DND-41 (cell line): ENCODE measurements around the gene SERPINE2.

Experiments used
- ATAC-seq: fragments of 200-7000 bp; cut with Tn5 transposase; 3 replicates; pipeline ENCODE4 v1.9.1; 2021; ENCODE audit warnings: low read depth; ENCODE audit not compliant: insufficient read depth
- DNase-seq: peaks from one replicate; pipeline ENCODE4 v3.0.0-alpha.2; 2020
- H2AFZ ChIP-seq: 2 replicates; pipeline ENCODE4 v1.6.0; 2012; ENCODE audit warnings: low read depth, low read length
- H3K27ac ChIP-seq: 2 replicates; pipeline ENCODE4 v1.5.1; 2012; ENCODE audit warnings: low read length, inconsistent platforms
- H3K27me3 ChIP-seq: fragments of 200-600 bp; sonication (generic); 2 replicates; pipeline ENCODE4 v1.6.0; 2012; ENCODE audit warnings: low read length, mild to moderate bottlenecking, inconsistent platforms; ENCODE audit not compliant: insufficient read depth, poor library complexity
- H3K36me3 ChIP-seq: 2 replicates; pipeline ENCODE4 v1.5.1; 2012; ENCODE audit warnings: low read length, inconsistent platforms; ENCODE audit not compliant: insufficient read depth
- H3K4me1 ChIP-seq: 2 replicates; pipeline ENCODE4 v1.5.1; 2012; ENCODE audit warnings: mild to moderate bottlenecking, low read length; ENCODE audit not compliant: insufficient read depth
- H3K4me2 ChIP-seq: 2 replicates; pipeline ENCODE4 v1.6.0; 2012; ENCODE audit warnings: mild to moderate bottlenecking, moderate library complexity, low read length, inconsistent platforms; ENCODE audit not compliant: insufficient read depth
- H3K4me3 ChIP-seq, 2 experiments: fragments of 200-600 bp in 1 of 2; shearing (Covaris generic) in 1 of 2; 2 replicates each; pipeline ENCODE4 v1.5.1; 2012 to 2016; ENCODE audit warnings: inconsistent platforms in 2 of 2, low read length in 2 of 2, mild to moderate bottlenecking in 2 of 2, low read depth in 1 of 2, moderate library complexity in 1 of 2
- H3K79me2 ChIP-seq: 2 replicates; pipeline ENCODE4 v1.6.0; 2012; ENCODE audit warnings: low read length, inconsistent platforms; ENCODE audit not compliant: insufficient read depth
- H3K9ac ChIP-seq: 2 replicates; pipeline ENCODE4 v1.6.0; 2012; ENCODE audit warnings: low read depth, mild to moderate bottlenecking, inconsistent platforms, low read length, moderate library complexity
- H3K9me3 ChIP-seq: 2 replicates; pipeline ENCODE4 v1.5.1; 2012; ENCODE audit warnings: low read length, moderate library complexity, mild to moderate bottlenecking, inconsistent platforms; ENCODE audit not compliant: insufficient read depth, severe bottlenecking
- H4K20me1 ChIP-seq: 2 replicates; pipeline ENCODE4 v1.6.0; 2012; ENCODE audit warnings: low read length; ENCODE audit not compliant: insufficient read depth
- EZH2 ChIP-seq: IDR thresholded peaks from 3 replicates; pipeline ENCODE4 v1.6.1; 2012; ENCODE audit warnings: borderline replicate concordance, low read depth, mild to moderate bottlenecking, moderate library complexity, low read length, inconsistent platforms; ENCODE audit not compliant: severe bottlenecking
- TF ChIP-seq, protein P1 (sequence below): IDR thresholded peaks from 2 replicates; pipeline ENCODE4 v1.5.1; 2012; ENCODE audit warnings: borderline replicate concordance, low read length, moderate library complexity, mild to moderate bottlenecking; ENCODE audit not compliant: poor library complexity, severe bottlenecking; ENCODE audit errors: extremely low read depth

Gene SERPINE2

DNA sequence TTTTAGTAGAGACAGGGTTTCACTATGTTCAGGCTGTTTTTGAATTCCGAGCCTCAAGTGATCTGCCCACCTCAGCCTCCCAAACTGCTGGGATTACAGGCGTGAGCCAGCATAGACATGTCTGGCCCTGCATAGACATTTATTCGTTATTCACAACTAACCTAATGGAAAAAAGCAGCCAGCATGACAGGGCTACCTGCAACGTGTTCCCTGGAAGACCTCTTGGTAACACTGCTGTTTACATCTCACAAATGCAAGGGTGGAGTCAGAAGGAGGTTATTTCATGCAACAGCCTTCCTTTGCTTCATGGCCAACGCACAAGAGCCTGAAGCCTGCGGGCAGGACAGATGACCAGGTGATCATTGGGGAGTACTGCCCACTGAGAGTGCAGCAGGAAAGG is 9.2 kb downstream of the SERPINE2 start:
- TF ChIP-seq, protein P1, sequence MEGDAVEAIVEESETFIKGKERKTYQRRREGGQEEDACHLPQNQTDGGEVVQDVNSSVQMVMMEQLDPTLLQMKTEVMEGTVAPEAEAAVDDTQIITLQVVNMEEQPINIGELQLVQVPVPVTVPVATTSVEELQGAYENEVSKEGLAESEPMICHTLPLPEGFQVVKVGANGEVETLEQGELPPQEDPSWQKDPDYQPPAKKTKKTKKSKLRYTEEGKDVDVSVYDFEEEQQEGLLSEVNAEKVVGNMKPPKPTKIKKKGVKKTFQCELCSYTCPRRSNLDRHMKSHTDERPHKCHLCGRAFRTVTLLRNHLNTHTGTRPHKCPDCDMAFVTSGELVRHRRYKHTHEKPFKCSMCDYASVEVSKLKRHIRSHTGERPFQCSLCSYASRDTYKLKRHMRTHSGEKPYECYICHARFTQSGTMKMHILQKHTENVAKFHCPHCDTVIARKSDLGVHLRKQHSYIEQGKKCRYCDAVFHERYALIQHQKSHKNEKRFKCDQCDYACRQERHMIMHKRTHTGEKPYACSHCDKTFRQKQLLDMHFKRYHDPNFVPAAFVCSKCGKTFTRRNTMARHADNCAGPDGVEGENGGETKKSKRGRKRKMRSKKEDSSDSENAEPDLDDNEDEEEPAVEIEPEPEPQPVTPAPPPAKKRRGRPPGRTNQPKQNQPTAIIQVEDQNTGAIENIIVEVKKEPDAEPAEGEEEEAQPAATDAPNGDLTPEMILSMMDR, result no peak
- TF ChIP-seq EZH2, result no peak
- H3K27ac ChIP-seq, result no peak overlapping the region
- H3K4me2 ChIP-seq, result no peak overlapping the region
- H3K4me1 ChIP-seq, result peaks cover 6% of the 10 kb centered on the region; the same call in 1 of the 2 replicates
- DNase-seq, result no peak
- no peak for ATAC-seq
- H3K79me2 ChIP-seq, result no peaks in the 10 kb centered on the region
- H2AFZ ChIP-seq, result no peak overlapping the region
- no peak overlapping the region for H3K9ac ChIP-seq
- no peaks in the 10 kb centered on the region for H3K36me3 ChIP-seq
- no peak overlapping the region for H3K4me3 ChIP-seq
- no peaks in the 10 kb centered on the region for H3K9me3 ChIP-seq
- H4K20me1 ChIP-seq, result no peaks in the 10 kb centered on the region
- peaks cover 13% of the 10 kb centered on the region for H3K27me3 ChIP-seq

DNA sequence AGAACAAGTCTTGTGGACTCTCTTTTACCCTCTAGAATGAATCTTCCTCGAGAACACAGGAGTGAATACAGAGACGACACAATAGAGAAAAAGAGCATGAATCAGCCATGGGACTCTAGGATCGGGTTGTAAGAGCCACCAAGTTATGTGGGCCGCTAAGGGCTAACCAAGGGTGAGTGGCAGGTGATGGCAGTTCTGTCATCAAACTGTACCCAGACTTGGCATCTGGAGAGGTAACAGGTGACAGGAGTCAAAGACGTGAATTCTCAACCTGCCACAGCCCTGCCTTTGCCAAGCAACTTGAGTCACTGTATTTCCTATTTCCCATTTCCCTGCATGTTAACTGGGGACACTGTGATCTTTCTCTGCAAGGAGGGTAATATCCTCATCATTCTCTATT is 11.2 kb downstream of the SERPINE2 start:
- Histone ChIP-seq H3K27me3 (peaks cover 4% of the 10 kb centered on the region), H3K4me3 (no peak overlapping the region), H3K9me3 (no peaks in the 10 kb centered on the region), H3K27ac (no peak overlapping the region), H3K36me3 (no peaks in the 10 kb centered on the region), H3K4me2 (no peak overlapping the region), H3K79me2 (no peaks in the 10 kb centered on the region), H4K20me1 (no peaks in the 10 kb centered on the region), H2AFZ (no peak overlapping the region), H3K4me1 (peaks cover 6% of the 10 kb centered on the region; the same call in 1 of the 2 replicates), H3K9ac (no peak overlapping the region)
- ATAC-seq, result no peak
- no peak for DNase-seq
- no peak for TF ChIP-seq EZH2
- TF ChIP-seq, protein P1, result no peak

DNA sequence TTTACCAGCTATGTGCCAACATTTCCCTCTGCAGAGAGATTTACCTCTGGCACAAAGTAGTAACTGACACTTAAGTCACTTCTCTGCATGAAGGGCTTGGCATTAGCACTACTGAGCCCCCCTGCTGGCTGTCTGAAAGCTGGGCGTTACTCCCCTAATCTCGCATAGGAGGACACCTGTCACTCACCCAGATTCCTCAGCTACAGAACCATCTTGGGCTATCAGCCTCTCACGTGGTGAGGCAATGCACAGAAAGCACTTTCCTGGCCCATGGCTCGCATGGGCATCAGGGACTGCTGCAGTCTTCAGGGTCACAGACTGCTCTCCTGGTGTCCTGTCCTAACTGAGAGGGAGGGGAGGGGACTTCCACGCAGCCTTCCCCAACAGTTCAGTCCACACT is 12.0 kb downstream of the SERPINE2 start:
- TF ChIP-seq EZH2, result no peak
- TF ChIP-seq, protein P1, result no peak
- ATAC-seq (no peak), DNase-seq (no peak)
- no peak overlapping the region for H3K27ac ChIP-seq
- H2AFZ ChIP-seq, result no peak overlapping the region
- no peaks in the 10 kb centered on the region for H3K9me3 ChIP-seq
- no peaks in the 10 kb centered on the region for H3K36me3 ChIP-seq
- no peak overlapping the region for H3K9ac ChIP-seq
- H3K27me3 ChIP-seq, result no peaks in the 10 kb centered on the region
- H3K79me2 ChIP-seq, result no peaks in the 10 kb centered on the region
- peaks cover 6% of the 10 kb centered on the region; the same call in 1 of the 2 replicates for H3K4me1 ChIP-seq
- no peak overlapping the region for H3K4me3 ChIP-seq
- H3K4me2 ChIP-seq, result no peak overlapping the region
- no peaks in the 10 kb centered on the region for H4K20me1 ChIP-seq

DNA sequence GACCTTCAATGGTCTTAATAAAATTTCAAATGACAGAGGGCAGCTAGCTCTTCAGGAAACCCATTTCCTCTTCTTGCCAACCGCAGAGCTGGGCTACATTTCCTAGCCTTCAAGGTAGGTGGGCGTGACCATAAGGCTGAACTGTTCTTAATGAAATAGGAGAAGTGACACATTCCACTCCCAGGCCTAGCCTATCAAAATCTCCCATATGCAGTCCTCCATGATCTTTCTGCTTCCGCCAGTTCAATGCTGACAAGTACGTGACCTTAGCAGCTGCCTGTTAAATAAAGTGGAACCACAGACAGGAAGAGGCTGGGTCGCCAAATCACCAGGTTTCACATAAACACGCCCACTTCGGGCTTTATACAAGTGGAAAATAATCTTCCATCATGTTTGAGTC is 13.2 kb downstream of the SERPINE2 start:
- H3K4me3 ChIP-seq, result no peak overlapping the region
- no peaks in the 10 kb centered on the region for H3K79me2 ChIP-seq
- ATAC-seq (peak; percentile 90), DNase-seq (peak; percentile 42)
- H3K27ac ChIP-seq, result no peak overlapping the region
- H3K4me1 ChIP-seq, result peaks cover 6% of the 10 kb centered on the region; the same call in 1 of the 2 replicates
- no peaks in the 10 kb centered on the region for H3K27me3 ChIP-seq
- no peaks in the 10 kb centered on the region for H3K9me3 ChIP-seq
- TF ChIP-seq, protein P1, result no peak
- no peak for TF ChIP-seq EZH2
- no peak overlapping the region for H2AFZ ChIP-seq
- H3K36me3 ChIP-seq, result no peaks in the 10 kb centered on the region
- no peak overlapping the region for H3K4me2 ChIP-seq
- no peaks in the 10 kb centered on the region for H4K20me1 ChIP-seq
- H3K9ac ChIP-seq, result no peak overlapping the region
